Peyer's patch (tissue), 4 donors: ENCODE data around the gene PIK3R3. TPM values are rescaled to one million over a fixed set of nuclear protein-coding genes. Genes with fewer than 3 reads are reported as not detected.

Experiments
- DNase-seq, 3 donors: peaks; one replicate each; pipeline ENCODE4 v3.0.0-alpha.2; 2017 to 2019
- H3K27ac ChIP-seq, 4 donors: fragments of 200-600 bp; sonication (generic); one replicate each; pipeline ENCODE4 v1.5.1; 2016 to 2019
- H3K27me3 ChIP-seq, 2 donors: fragments of 200-600 bp; sonication (generic); one replicate each; pipeline ENCODE4 v1.5.1; 2019
- H3K36me3 ChIP-seq, 3 donors: fragments of 200-600 bp; sonication (generic); one replicate each; pipeline ENCODE4 v1.5.1; 2016 to 2019
- H3K4me1 ChIP-seq, 4 donors: fragments of 200-600 bp; sonication (generic); one replicate each; pipeline ENCODE4 v1.5.1; 2016 to 2019
- H3K4me3 ChIP-seq, 4 donors: fragments of 200-600 bp; sonication (generic); 1 replicate in 3 of 4; 2 replicates in 1 of 4; pipeline ENCODE4 v1.5.1; 2016 to 2019; ENCODE audit warnings: mild to moderate bottlenecking in 1 of 4
- H3K9me3 ChIP-seq, 4 donors: fragments of 200-600 bp; sonication (generic); one replicate each; pipeline ENCODE4 v1.5.1; 2016 to 2019; ENCODE audit warnings: mild to moderate bottlenecking in 1 of 4
- CTCF ChIP-seq, 6 experiments: fragments of 450-650 bp in 4 of 6; fragments of 200-600 bp in 2 of 6; sonication (generic) in 1 of 6; IDR thresholded peaks; one replicate each; pipeline ENCODE4 v1.5.1; 2017 to 2019; ENCODE audit warnings: antibody characterized with exemption in 6 of 6, mild to moderate bottlenecking in 3 of 6, moderate library complexity in 1 of 6
- POLR2A ChIP-seq, 2 donors: fragments of 450-650 bp; IDR thresholded peaks; one replicate each; pipeline ENCODE4 v1.5.1; 2017; ENCODE audit warnings: antibody characterized with exemption in 2 of 2, mild to moderate bottlenecking in 2 of 2, moderate library complexity in 2 of 2
- small RNA-seq, 2 donors: library from RNA; depleted of rRNA; stranded (forward); fragments of <200 nt; gene quantifications; one replicate each; pipeline ENCODE3, GENCODE V24; 2016
- total RNA-seq, 4 donors: library from RNA; depleted of rRNA; stranded (reverse); fragments of >200 nt; gene quantifications; one replicate each; pipeline ENCODE4 v1.1.0, GENCODE V29; 2016

The PIK3R3 gene
- total RNA-seq, 4 donors from 2014 or later, result 2.8 to 12.4 (median 6.4) TPM

- TF ChIP-seq POLR2A (IDR thresholded peaks at IDR 0.05) (no peak), CTCF (IDR thresholded peaks at IDR 0.05) (no peak)
- Histone ChIP-seq H3K36me3 (peaks cover 0 to 11% (median 0%) of the 10 kb centered on the region in 3 donors), H3K4me3 (no peak overlapping the region), H3K4me1 (no peaks in the 10 kb centered on the region), H3K27me3 (no peaks in the 10 kb centered on the region), H3K27ac (no peak overlapping the region), H3K9me3 (no peaks in the 10 kb centered on the region)
- DNase-seq, result no peak
Measured at GRCh38 chr1:45994423-45994822, 138.0 kb downstream of the PIK3R3 start.

Small RNA genes lying within 50 kb of the gene (small RNA-seq; reads per million reads assigned to genes)
- 0 reads per million in 2 donors for gene AL358075.3
- gene AL672043.1, result 0 reads per million in 2 donors

Other genes starting within 250 kb of the PIK3R3 start
- 100 to 1,000 TPM in 3 of 4 donors, 1 to 10 TPM in 1; 4.1 to 229 (median 192) TPM for gene TSPAN1, start 42.5 kb upstream of the PIK3R3 start, total RNA-seq
- gene P3R3URF, start 43.9 kb upstream of the PIK3R3 start, total RNA-seq, result not detected
- gene POMGNT1, start 65.8 kb upstream of the PIK3R3 start, total RNA-seq, result 10 to 100 TPM; 34.7 to 60.6 (median 46.3) TPM
- 1 to 10 TPM in 3 of 4 donors, not detected in 1; 1.5 to 2.5 (median 2.5) TPM for gene LURAP1, start 70.7 kb upstream of the PIK3R3 start, total RNA-seq
- gene RAD54L, start 115.1 kb upstream of the PIK3R3 start, total RNA-seq, result 10 to 100 TPM in 2 of 4 donors, 1 to 10 TPM in 2; 3.9 to 71.8 (median 10.3) TPM
- 10 to 100 TPM; 19.8 to 72.3 (median 65.3) TPM for gene LRRC41, start 171.0 kb upstream of the PIK3R3 start, total RNA-seq
- 100 to 1,000 TPM; 230 to 300 (median 262) TPM for gene UQCRH, start 171.1 kb upstream of the PIK3R3 start, total RNA-seq
- 10 to 100 TPM; 12.8 to 29.4 (median 18.0) TPM for gene NSUN4, start 208.2 kb upstream of the PIK3R3 start, total RNA-seq